Keratinocyte (primary cell): ENCODE results near the gene PI4KA. TPM values are rescaled to one million over a fixed set of nuclear protein-coding genes. Genes with fewer than 3 reads are reported as not detected.

ENCODE experiments used
- DNase-seq: peaks from one replicate; pipeline ENCODE4 v3.0.0-alpha.2; 2011; ENCODE audit warnings: low read depth, missing footprints, low spot score
- FAIRE-seq: peaks from 2 replicates; lab custom pipeline; 2011; peaks lifted over from hg19 to GRCh38; lab: Jason Lieb, UNC
- H2AFZ ChIP-seq: 2 replicates; pipeline ENCODE4 v1.6.0; 2012; ENCODE audit warnings: low read length, control low read depth, inconsistent platforms; ENCODE audit not compliant: control insufficient read depth
- H3K27ac ChIP-seq: 2 replicates; pipeline ENCODE4 v1.5.1; 2011; ENCODE audit warnings: low read length; ENCODE audit not compliant: control insufficient read depth, insufficient read depth
- H3K27me3 ChIP-seq: 3 replicates; pipeline ENCODE4 v1.6.0; 2011; ENCODE audit warnings: low read length; ENCODE audit not compliant: control insufficient read depth, insufficient read depth; ENCODE audit errors: extremely low read depth
- H3K36me3 ChIP-seq, 2 experiments: 2 replicates in 1 of 2; 3 replicates in 1 of 2; pipeline ENCODE4 v1.5.1; 2011; ENCODE audit warnings: low read length in 2 of 2, mild to moderate bottlenecking in 1 of 2; ENCODE audit not compliant: control insufficient read depth in 2 of 2, insufficient read depth in 2 of 2; ENCODE audit errors: extremely low read depth in 1 of 2
- H3K4me1 ChIP-seq: 3 replicates; pipeline ENCODE4 v1.5.1; 2011; ENCODE audit warnings: low read length; ENCODE audit not compliant: control insufficient read depth, insufficient read depth; ENCODE audit errors: extremely low read depth
- H3K4me2 ChIP-seq: 3 replicates; pipeline ENCODE4 v1.6.0; 2011; ENCODE audit warnings: low read depth, low read length; ENCODE audit not compliant: control insufficient read depth, insufficient read depth; ENCODE audit errors: extremely low read depth
- H3K4me3 ChIP-seq, 3 experiments: fragments of 200-600 bp in 1 of 3; sonication (generic) in 1 of 3; 2 replicates in 2 of 3; 3 replicates in 1 of 3; pipeline ENCODE4 v1.5.1; 2011 to 2016; ENCODE audit warnings: low read length in 3 of 3, mild to moderate bottlenecking in 3 of 3, control low read depth in 2 of 3, inconsistent platforms in 1 of 3, low read depth in 1 of 3, mixed read lengths in 1 of 3, mixed run types in 1 of 3, moderate library complexity in 1 of 3; ENCODE audit not compliant: control insufficient read depth in 2 of 3, insufficient read depth in 2 of 3; ENCODE audit errors: extremely low read depth in 1 of 3
- H3K79me2 ChIP-seq: 2 replicates; pipeline ENCODE4 v1.6.0; 2012; ENCODE audit warnings: low read length; ENCODE audit not compliant: control insufficient read depth, insufficient read depth
- H3K9ac ChIP-seq: 3 replicates; pipeline ENCODE4 v1.6.0; 2011; ENCODE audit warnings: low read length; ENCODE audit not compliant: control insufficient read depth, insufficient read depth; ENCODE audit errors: extremely low read depth
- H3K9me1 ChIP-seq: 3 replicates; pipeline ENCODE4 v1.6.0; 2011; ENCODE audit warnings: low read length; ENCODE audit not compliant: control insufficient read depth, insufficient read depth; ENCODE audit errors: extremely low read depth
- H3K9me3 ChIP-seq: 2 replicates; pipeline ENCODE4 v1.5.1; 2012; ENCODE audit warnings: low read depth, low read length; ENCODE audit not compliant: control insufficient read depth
- H4K20me1 ChIP-seq: 3 replicates; pipeline ENCODE4 v1.6.0; 2011; ENCODE audit warnings: low read length; ENCODE audit not compliant: control insufficient read depth, insufficient read depth; ENCODE audit errors: extremely low read depth
- EZH2 ChIP-seq: IDR thresholded peaks from one replicate; pipeline ENCODE4 v1.6.1; 2012; ENCODE audit warnings: inconsistent platforms, mild to moderate bottlenecking, low read length, moderate library complexity
- dilution Hi-C: fragments of 300-500 bp; cut with MboI; formaldehyde crosslinking; loops from one replicate; pipeline ENCODE4 v1.7.0; 2020; ENCODE audit warnings: low sequenced_read_pairs; ENCODE audit not compliant: extremely low pct_ligation_motif_present
- polyA plus RNA-seq, 5 experiments: library from polyadenylated mRNA; depleted of rRNA in 3 of 5; stranded (reverse) in 3 of 5; stranded (forward) in 1 of 5; unstranded in 1 of 5; fragments of >200 nt; gene quantifications; 1 replicate in 1 of 5; 2 replicates in 3 of 5; 3 replicates in 1 of 5; pipeline versions ENCODE4 v1.2.1 to v1.2.3, GENCODE V29; 2011 to 2012; ENCODE audit warnings: missing spikeins in 2 of 5, low read depth in 1 of 5, low replicate concordance in 1 of 5
- TF ChIP-seq, protein P1 (sequence below), 3 experiments: IDR thresholded peaks in 1 of 3; conservative IDR thresholded peaks in 1 of 3; optimal IDR thresholded peaks in 1 of 3; 2 replicates in 2 of 3; 3 replicates in 1 of 3; pipeline versions ENCODE3 to v1.5.1; 2011; ENCODE audit warnings: low read length in 3 of 3, mild to moderate bottlenecking in 3 of 3, moderate library complexity in 2 of 3, control low read depth in 1 of 3, inconsistent platforms in 1 of 3; ENCODE audit not compliant: insufficient read depth in 2 of 3; ENCODE audit errors: extremely low read depth in 1 of 3

PI4KA gene
- polyA plus RNA-seq, 1 donor (not counting 4 experiments of a cell fraction or from before 2014, with no cell fraction given) = 13.6 TPM

- peaks cover 9% of the 10 kb centered on the region for H3K4me1 ChIP-seq
- no peak overlapping the region for H3K4me2 ChIP-seq
- no peak overlapping the region for H2AFZ ChIP-seq
- DNase-seq = no peak
- no peak overlapping the region for H3K4me3 ChIP-seq
- H4K20me1 ChIP-seq = peaks cover 3% of the 10 kb centered on the region
- peaks cover 15 to 22% of the 10 kb centered on the region in 2 experiments for H3K36me3 ChIP-seq
- H3K9me1 ChIP-seq = no peaks in the 10 kb centered on the region
- no peak overlapping the region for H3K27ac ChIP-seq
- H3K79me2 ChIP-seq = no peaks in the 10 kb centered on the region
- no peak for FAIRE-seq
- no peaks in the 10 kb centered on the region for H3K9me3 ChIP-seq
- dilution Hi-C loops = no loop called here
- no peak overlapping the region for H3K9ac ChIP-seq
- no peaks in the 10 kb centered on the region for H3K27me3 ChIP-seq
- TF ChIP-seq, protein P1, sequence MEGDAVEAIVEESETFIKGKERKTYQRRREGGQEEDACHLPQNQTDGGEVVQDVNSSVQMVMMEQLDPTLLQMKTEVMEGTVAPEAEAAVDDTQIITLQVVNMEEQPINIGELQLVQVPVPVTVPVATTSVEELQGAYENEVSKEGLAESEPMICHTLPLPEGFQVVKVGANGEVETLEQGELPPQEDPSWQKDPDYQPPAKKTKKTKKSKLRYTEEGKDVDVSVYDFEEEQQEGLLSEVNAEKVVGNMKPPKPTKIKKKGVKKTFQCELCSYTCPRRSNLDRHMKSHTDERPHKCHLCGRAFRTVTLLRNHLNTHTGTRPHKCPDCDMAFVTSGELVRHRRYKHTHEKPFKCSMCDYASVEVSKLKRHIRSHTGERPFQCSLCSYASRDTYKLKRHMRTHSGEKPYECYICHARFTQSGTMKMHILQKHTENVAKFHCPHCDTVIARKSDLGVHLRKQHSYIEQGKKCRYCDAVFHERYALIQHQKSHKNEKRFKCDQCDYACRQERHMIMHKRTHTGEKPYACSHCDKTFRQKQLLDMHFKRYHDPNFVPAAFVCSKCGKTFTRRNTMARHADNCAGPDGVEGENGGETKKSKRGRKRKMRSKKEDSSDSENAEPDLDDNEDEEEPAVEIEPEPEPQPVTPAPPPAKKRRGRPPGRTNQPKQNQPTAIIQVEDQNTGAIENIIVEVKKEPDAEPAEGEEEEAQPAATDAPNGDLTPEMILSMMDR (optimal IDR thresholded peaks at IDR 0.05 in 1 of 3, IDR thresholded peaks at IDR 0.05 in 1 of 3, conservative IDR thresholded peaks at IDR 0.05 in 1 of 3; ENCODE audit: extremely low read depth in 1 of 3, insufficient read depth in 2 of 3, low read length in 3 of 3) = no peak
- no peak for TF ChIP-seq EZH2
These were observed 24.2 kb upstream of the PI4KA start for GRCh38 chr22:20882855-20883254.

DNA sequence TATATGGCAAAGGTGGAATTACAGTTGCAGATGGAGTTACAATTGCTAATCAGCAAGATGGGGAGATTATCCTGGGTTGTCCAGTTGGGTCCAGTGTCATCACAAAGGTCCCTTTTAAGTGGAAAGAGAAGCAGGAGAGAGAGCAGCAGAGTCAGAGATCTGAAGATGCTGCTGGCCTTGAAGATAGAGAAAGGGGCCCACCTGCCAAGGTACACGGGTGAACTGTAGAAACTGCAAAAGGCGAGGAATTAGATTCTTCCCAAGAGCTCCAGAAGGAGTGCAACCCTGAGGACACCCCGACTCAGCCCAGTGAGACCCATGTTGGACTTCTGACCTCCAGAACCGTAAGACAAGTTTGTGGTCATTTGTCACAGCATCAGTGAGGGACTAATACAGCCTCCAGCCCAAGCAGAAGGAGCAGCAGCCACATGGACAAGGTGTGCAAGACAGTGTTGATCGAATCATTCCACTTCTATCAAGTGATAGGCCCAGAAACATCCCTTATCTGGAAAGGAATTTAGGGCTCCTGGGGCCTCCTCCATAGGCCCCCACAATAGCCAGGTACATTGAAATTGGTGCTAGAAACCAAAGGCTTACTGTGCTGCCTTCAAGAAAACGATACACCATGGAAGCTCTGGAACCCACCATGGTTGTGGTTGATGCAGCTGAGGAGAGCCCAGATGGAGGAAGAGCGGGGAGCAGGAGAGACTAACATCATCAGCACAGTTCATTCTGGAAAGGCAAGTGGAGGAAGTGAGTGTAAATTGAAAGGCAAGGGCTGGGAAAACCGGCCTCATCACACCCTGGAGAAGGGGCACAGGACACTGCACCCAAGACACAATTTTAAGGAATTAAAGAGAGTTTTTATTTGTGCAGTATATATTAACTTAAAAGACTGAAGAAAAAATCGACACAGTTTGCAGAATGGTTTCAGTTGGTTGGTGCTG is 23.5 kb upstream of the PI4KA start:
- no peak for TF ChIP-seq EZH2
- TF ChIP-seq, protein P1 (optimal IDR thresholded peaks at IDR 0.05 in 1 of 3, IDR thresholded peaks at IDR 0.05 in 1 of 3, conservative IDR thresholded peaks at IDR 0.05 in 1 of 3; ENCODE audit: extremely low read depth in 1 of 3, insufficient read depth in 2 of 3, low read length in 3 of 3) = no peak
- peaks cover 5% of the 10 kb centered on the region for H3K4me1 ChIP-seq
- H3K9me1 ChIP-seq = no peaks in the 10 kb centered on the region
- H3K9ac ChIP-seq = no peak overlapping the region
- peaks cover 3% of the 10 kb centered on the region for H4K20me1 ChIP-seq
- no peak overlapping the region for H3K4me2 ChIP-seq
- H3K4me3 ChIP-seq = no peak overlapping the region
- no peak overlapping the region for H3K27ac ChIP-seq
- H3K36me3 ChIP-seq = peaks cover 16 to 17% of the 10 kb centered on the region in 2 experiments
- no peaks in the 10 kb centered on the region for H3K79me2 ChIP-seq
- DNase-seq (no peak), FAIRE-seq (no peak)
- no peaks in the 10 kb centered on the region for H3K27me3 ChIP-seq
- no peaks in the 10 kb centered on the region for H3K9me3 ChIP-seq
- H2AFZ ChIP-seq = no peak overlapping the region
- dilution Hi-C loops = no loop called here
